Panc1 (cell line): Measurements from ENCODE around the gene USP12. TPM values are rescaled to one million over a fixed set of nuclear protein-coding genes. Genes with fewer than 3 reads are reported as not detected.

Experiments
- ATAC-seq: fragments of 200-7000 bp; cut with Tn5 transposase; 2 replicates; pipeline ENCODE4 v1.9.1; 2020; ENCODE audit warnings: mild to moderate bottlenecking, moderate library complexity
- BruUV-seq: library from RNA; stranded (reverse); fragments of 400-500 nt; replicated peaks from 2 replicates; lab custom pipeline; 2021; lab: Mats Ljungman, UMichigan
- CTCF ChIA-PET: fragments of 300-600 bp; sonication (Branson Sonifier 250); formaldehyde crosslinking; loops from one replicate; lab custom pipeline; 2022; ENCODE audit warnings: antibody characterized with exemption; lab: Charles Lee
- POLR2A ChIA-PET: fragments of 300-600 bp; sonication (Branson Sonifier 250); formaldehyde crosslinking; loops from one replicate; lab custom pipeline; 2022; ENCODE audit warnings: antibody characterized with exemption; lab: Charles Lee
- DNase-seq: peaks from one replicate; pipeline ENCODE4 v3.0.0-alpha.2; 2010; ENCODE audit warnings: low read depth, low spot score
- H3K27ac ChIP-seq: 2 replicates; pipeline ENCODE4 v1.5.1; 2011; ENCODE audit warnings: mild to moderate bottlenecking, low read length, inconsistent platforms
- H3K27me3 ChIP-seq: fragments of 200-500 bp; sonication (Bioruptor generic); 2 replicates; pipeline ENCODE4 v1.6.0; 2014; ENCODE audit warnings: low read length, inconsistent platforms; ENCODE audit not compliant: control insufficient read depth, insufficient read depth
- H3K36me3 ChIP-seq: fragments of 200-500 bp; sonication (Bioruptor generic); 2 replicates; pipeline ENCODE4 v1.5.1; 2014; ENCODE audit warnings: inconsistent platforms, mild to moderate bottlenecking, low read length, moderate library complexity; ENCODE audit not compliant: control insufficient read depth, insufficient read depth
- H3K4me1 ChIP-seq: 2 replicates; pipeline ENCODE4 v1.5.1; 2011; ENCODE audit warnings: inconsistent platforms, mild to moderate bottlenecking, low read length, moderate library complexity; ENCODE audit not compliant: control insufficient read depth, insufficient read depth
- H3K4me3 ChIP-seq, 2 experiments: 2 replicates each; pipeline ENCODE4 v1.5.1; 2011 to 2012; ENCODE audit warnings: low read depth in 2 of 2, low read length in 2 of 2, mild to moderate bottlenecking in 2 of 2, inconsistent platforms in 1 of 2, moderate library complexity in 1 of 2
- H3K9me3 ChIP-seq: fragments of 200-500 bp; sonication (Bioruptor generic); 2 replicates; pipeline ENCODE4 v1.5.1; 2014; ENCODE audit warnings: low read depth, mild to moderate bottlenecking, inconsistent platforms, low read length, moderate library complexity; ENCODE audit not compliant: control insufficient read depth, insufficient read depth
- POLR2AphosphoS5 ChIP-seq: IDR thresholded peaks from 2 replicates; pipeline ENCODE4 v1.6.1; 2012; ENCODE audit warnings: mild to moderate bottlenecking, low read depth, low read length, moderate library complexity
- TCF7L2 ChIP-seq: IDR thresholded peaks from 2 replicates; pipeline ENCODE4 v1.6.1; 2011; ENCODE audit warnings: mild to moderate bottlenecking, low read depth, low read length, inconsistent platforms
- in situ Hi-C: cut with HindIII; loops from 2 replicates; pipeline ENCODE4 v1.10.0; 2016; ENCODE audit warnings: low sequenced_read_pairs, low pct_unique_long_range_greater_than_20kb
- intact Hi-C: fragments of 100-400 bp; cut with micrococcal nuclease; formaldehyde crosslinking; loops from one replicate; pipeline ENCODE4 v1.10.0; 2022; ENCODE audit not compliant: unreplicated experiment
- total RNA-seq: library from RNA; stranded (reverse); gene quantifications from one replicate; pipeline ENCODE4 v1.2.1, GENCODE V29; 2021; ENCODE audit not compliant: unreplicated experiment
- TF ChIP-seq, protein P1 (sequence below), 2 experiments: IDR thresholded peaks; 2 replicates each; pipeline ENCODE4 v1.6.1; 2011 to 2012; ENCODE audit warnings: low read depth in 2 of 2, control low read depth in 1 of 2, low read length in 1 of 2, mild to moderate bottlenecking in 1 of 2, moderate library complexity in 1 of 2; ENCODE audit not compliant: insufficient read depth in 1 of 2
- TF ChIP-seq, protein P2 (sequence below): fragments of 450-650 bp; IDR thresholded peaks from 2 replicates; pipeline ENCODE4 v1.5.1; 2017; ENCODE audit warnings: mild to moderate bottlenecking

USP12 gene
- total RNA-seq, 1 experiment from 2014 or later = 82.0 TPM

DNA sequence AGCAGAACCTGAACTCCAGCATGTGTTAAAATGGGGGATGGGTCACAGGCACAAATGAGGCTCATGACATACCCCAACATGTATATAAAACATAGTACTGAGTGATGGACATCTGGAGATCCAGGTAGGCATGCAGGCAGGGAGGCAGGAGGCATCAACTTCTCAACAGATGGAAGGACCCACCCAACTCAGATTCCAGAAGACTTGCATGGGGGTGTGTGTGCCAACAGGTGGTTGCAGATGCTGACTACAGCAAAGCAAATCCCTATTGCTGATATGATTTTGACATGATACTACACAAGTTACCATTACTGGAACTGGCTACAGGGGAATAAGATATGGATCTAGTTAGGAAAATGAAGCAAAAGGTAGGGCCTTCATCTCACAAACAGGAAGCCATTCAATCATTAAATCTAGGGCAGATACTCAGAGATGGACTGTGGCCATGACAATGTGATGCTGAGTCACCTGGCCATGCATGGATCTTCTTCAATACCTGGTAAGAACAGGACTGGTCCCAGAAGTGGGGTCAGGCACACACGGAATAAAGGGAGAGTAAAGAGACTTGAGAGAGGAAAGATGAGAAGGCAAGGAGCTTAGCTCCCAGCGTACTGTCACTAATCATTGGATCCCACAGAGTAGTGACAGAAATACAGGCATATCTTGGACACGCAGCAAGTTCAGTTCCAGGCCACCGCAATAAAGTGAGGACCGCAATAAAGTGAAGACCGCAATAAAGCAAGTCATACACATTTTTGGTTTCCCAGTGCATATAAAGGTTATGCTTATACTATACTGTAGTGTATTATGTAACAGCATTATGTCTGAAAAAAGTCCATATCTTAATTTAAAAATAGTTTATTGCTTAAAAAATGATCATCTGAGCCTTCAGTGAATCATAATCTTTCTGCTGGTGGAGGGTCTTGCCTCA, 91.3 kb downstream of the USP12 start:
- Histone ChIP-seq H3K27me3 (no peaks in the 10 kb centered on the region), H3K4me1 (peaks cover 12% of the 10 kb centered on the region), H3K36me3 (peaks cover 8% of the 10 kb centered on the region; the same call in 1 of the 2 replicates), H3K27ac (no peak overlapping the region), H3K4me3 (no peak overlapping the region), H3K9me3 (no peaks in the 10 kb centered on the region)
- TF ChIP-seq, protein P1, sequence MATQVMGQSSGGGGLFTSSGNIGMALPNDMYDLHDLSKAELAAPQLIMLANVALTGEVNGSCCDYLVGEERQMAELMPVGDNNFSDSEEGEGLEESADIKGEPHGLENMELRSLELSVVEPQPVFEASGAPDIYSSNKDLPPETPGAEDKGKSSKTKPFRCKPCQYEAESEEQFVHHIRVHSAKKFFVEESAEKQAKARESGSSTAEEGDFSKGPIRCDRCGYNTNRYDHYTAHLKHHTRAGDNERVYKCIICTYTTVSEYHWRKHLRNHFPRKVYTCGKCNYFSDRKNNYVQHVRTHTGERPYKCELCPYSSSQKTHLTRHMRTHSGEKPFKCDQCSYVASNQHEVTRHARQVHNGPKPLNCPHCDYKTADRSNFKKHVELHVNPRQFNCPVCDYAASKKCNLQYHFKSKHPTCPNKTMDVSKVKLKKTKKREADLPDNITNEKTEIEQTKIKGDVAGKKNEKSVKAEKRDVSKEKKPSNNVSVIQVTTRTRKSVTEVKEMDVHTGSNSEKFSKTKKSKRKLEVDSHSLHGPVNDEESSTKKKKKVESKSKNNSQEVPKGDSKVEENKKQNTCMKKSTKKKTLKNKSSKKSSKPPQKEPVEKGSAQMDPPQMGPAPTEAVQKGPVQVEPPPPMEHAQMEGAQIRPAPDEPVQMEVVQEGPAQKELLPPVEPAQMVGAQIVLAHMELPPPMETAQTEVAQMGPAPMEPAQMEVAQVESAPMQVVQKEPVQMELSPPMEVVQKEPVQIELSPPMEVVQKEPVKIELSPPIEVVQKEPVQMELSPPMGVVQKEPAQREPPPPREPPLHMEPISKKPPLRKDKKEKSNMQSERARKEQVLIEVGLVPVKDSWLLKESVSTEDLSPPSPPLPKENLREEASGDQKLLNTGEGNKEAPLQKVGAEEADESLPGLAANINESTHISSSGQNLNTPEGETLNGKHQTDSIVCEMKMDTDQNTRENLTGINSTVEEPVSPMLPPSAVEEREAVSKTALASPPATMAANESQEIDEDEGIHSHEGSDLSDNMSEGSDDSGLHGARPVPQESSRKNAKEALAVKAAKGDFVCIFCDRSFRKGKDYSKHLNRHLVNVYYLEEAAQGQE (IDR thresholded peaks at IDR 0.05; ENCODE audit: insufficient read depth in 1 of 2, low read depth in 2 of 2, low read length in 1 of 2) = no peak
- TF ChIP-seq, protein P2, sequence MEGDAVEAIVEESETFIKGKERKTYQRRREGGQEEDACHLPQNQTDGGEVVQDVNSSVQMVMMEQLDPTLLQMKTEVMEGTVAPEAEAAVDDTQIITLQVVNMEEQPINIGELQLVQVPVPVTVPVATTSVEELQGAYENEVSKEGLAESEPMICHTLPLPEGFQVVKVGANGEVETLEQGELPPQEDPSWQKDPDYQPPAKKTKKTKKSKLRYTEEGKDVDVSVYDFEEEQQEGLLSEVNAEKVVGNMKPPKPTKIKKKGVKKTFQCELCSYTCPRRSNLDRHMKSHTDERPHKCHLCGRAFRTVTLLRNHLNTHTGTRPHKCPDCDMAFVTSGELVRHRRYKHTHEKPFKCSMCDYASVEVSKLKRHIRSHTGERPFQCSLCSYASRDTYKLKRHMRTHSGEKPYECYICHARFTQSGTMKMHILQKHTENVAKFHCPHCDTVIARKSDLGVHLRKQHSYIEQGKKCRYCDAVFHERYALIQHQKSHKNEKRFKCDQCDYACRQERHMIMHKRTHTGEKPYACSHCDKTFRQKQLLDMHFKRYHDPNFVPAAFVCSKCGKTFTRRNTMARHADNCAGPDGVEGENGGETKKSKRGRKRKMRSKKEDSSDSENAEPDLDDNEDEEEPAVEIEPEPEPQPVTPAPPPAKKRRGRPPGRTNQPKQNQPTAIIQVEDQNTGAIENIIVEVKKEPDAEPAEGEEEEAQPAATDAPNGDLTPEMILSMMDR = no peak
- TF ChIP-seq TCF7L2 (no peak), POLR2AphosphoS5 (no peak)
- ATAC-seq (no peak), DNase-seq (no peak)
- no TSS peak for BruUV-seq
- in situ Hi-C loops = no loop called here
- ChIA-PET POLR2A (no interaction called here), CTCF (no interaction called here)
- intact Hi-C loops = no loop called here

DNA sequence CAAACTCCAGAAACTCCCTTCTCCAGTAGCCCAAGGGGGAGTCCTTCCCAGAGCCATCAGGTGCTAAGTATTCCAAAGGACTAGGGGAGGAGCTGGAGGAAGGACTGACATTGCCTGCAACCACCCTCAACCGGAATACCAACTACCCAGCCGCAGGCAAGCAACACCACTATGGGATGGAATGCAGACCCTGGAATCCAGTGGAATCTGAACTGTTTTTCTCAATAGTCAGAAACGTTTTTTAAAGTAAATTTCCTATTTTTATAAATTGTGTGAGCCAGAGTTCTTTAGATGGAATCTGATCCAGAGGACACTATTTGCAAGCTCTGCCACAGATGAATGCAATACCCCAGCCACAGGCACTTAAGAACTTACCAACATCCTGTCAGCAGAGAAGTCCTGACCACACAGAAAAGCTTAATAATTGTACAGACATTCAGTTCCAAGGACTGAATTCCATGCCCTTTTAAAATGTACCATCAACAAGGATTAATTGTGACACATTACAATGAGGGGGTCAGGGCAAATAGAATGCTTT, 92.1 kb downstream of the USP12 start:
- ChIA-PET CTCF (no interaction called here), POLR2A (no interaction called here)
- H3K27me3 ChIP-seq = no peaks in the 10 kb centered on the region
- H3K4me3 ChIP-seq = no peak overlapping the region
- TF ChIP-seq, protein P2 = no peak
- TF ChIP-seq, protein P1 (IDR thresholded peaks at IDR 0.05; ENCODE audit: insufficient read depth in 1 of 2, low read depth in 2 of 2, low read length in 1 of 2) = no peak
- no peak for TF ChIP-seq POLR2AphosphoS5
- peaks cover 12% of the 10 kb centered on the region for H3K4me1 ChIP-seq
- no TSS peak for BruUV-seq
- in situ Hi-C loops (no loop called here), intact Hi-C loops (no loop called here)
- peak overlapping the region; percentile 29; the same call in 1 of the 2 replicates for H3K27ac ChIP-seq
- ATAC-seq = no peak
- no peaks in the 10 kb centered on the region for H3K9me3 ChIP-seq
- peaks cover 12% of the 10 kb centered on the region; the same call in 1 of the 2 replicates for H3K36me3 ChIP-seq
- no peak for DNase-seq
